ENCODE measurements around the gene PVALB.

The PVALB gene

GRCh38 chr22:36839356-36840073, 22.7 kb upstream of the PVALB start:
- no peaks in the 10 kb centered on the region for H4K20me1 ChIP-seq (ENCODE audit: low read depth, low read length)
- no peaks in the 10 kb centered on the region for H3K9me3 ChIP-seq (ENCODE audit: insufficient read depth, low read length)
- H3K36me3 ChIP-seq (ENCODE audit: low read length) = no peaks in the 10 kb centered on the region
- no peaks in the 10 kb centered on the region for H3K27me3 ChIP-seq (ENCODE audit: low read length)
- H3K4me3 ChIP-seq (ENCODE audit: insufficient read depth, low read length, poor library complexity, severe bottlenecking) = no peak overlapping the region
- H3K9me2 ChIP-seq (replicated peaks; ENCODE audit: insufficient read depth, low read length) = no peaks in the 10 kb centered on the region
- H3K27ac ChIP-seq (ENCODE audit: low read depth, low read length) = no peak overlapping the region
- H3F3A ChIP-seq (ENCODE audit: insufficient read depth) = no peaks in the 10 kb centered on the region
- H3K79me2 ChIP-seq (ENCODE audit: insufficient read depth, low read length) = no peaks in the 10 kb centered on the region
- H3K4me2 ChIP-seq (ENCODE audit: low read depth, low read length, poor library complexity, severe bottlenecking) = no peak overlapping the region
- no peak overlapping the region for H2AFZ ChIP-seq (ENCODE audit: low read depth, low read length, severe bottlenecking)
- TF ChIP-seq EZH2phosphoT487 (conservative IDR thresholded peaks at IDR 0.05; ENCODE audit: low read length) = no peak
- TF ChIP-seq CTCF (IDR thresholded peaks at IDR 0.05; ENCODE audit: insufficient read depth, low read length, poor library complexity, severe bottlenecking) = no peak
- H3K9ac ChIP-seq (ENCODE audit: low read length) = no peak overlapping the region

GRCh38 chr22:36838119-36839030, 21.5 kb upstream of the PVALB start:
- Histone ChIP-seq H3K4me3 (ENCODE audit: insufficient read depth, low read length, poor library complexity, severe bottlenecking) (no peak overlapping the region), H3K4me2 (ENCODE audit: low read depth, low read length, poor library complexity, severe bottlenecking) (no peak overlapping the region), H3K36me3 (ENCODE audit: low read length) (no peaks in the 10 kb centered on the region), H3K9me2 (replicated peaks; ENCODE audit: insufficient read depth, low read length) (no peaks in the 10 kb centered on the region), H3K27me3 (ENCODE audit: low read length) (no peaks in the 10 kb centered on the region), H3K9me3 (ENCODE audit: insufficient read depth, low read length) (no peaks in the 10 kb centered on the region), H3K27ac (ENCODE audit: low read depth, low read length) (no peak overlapping the region), H2AFZ (ENCODE audit: low read depth, low read length, severe bottlenecking) (no peak overlapping the region), H3K79me2 (ENCODE audit: insufficient read depth, low read length) (no peaks in the 10 kb centered on the region), H3F3A (ENCODE audit: insufficient read depth) (no peaks in the 10 kb centered on the region), H3K9ac (ENCODE audit: low read length) (no peak overlapping the region), H4K20me1 (ENCODE audit: low read depth, low read length) (no peaks in the 10 kb centered on the region)
- no peak for TF ChIP-seq EZH2phosphoT487 (conservative IDR thresholded peaks at IDR 0.05; ENCODE audit: low read length)

GRCh38 chr22:36835903-36836302, 19.1 kb upstream of the PVALB start:
- Histone ChIP-seq H3K27me3 (ENCODE audit: low read length) (no peaks in the 10 kb centered on the region), H3F3A (ENCODE audit: insufficient read depth) (no peaks in the 10 kb centered on the region)
- no peak for TF ChIP-seq EZH2phosphoT487 (conservative IDR thresholded peaks at IDR 0.05; ENCODE audit: low read length)

GRCh38 chr22:36833073-36833472, 16.2 kb upstream of the PVALB start:
- Histone ChIP-seq H3K9ac (ENCODE audit: low read length) (no peak overlapping the region), H4K20me1 (ENCODE audit: low read depth, low read length) (no peaks in the 10 kb centered on the region), H3K4me3 (ENCODE audit: insufficient read depth, low read length, poor library complexity, severe bottlenecking) (no peak overlapping the region), H3K79me2 (ENCODE audit: insufficient read depth, low read length) (no peaks in the 10 kb centered on the region), H2AFZ (ENCODE audit: low read depth, low read length, severe bottlenecking) (no peak overlapping the region), H3K9me3 (ENCODE audit: insufficient read depth, low read length) (no peaks in the 10 kb centered on the region), H3F3A (ENCODE audit: insufficient read depth) (no peaks in the 10 kb centered on the region), H3K36me3 (ENCODE audit: low read length) (no peaks in the 10 kb centered on the region), H3K27ac (ENCODE audit: low read depth, low read length) (no peak overlapping the region), H3K27me3 (ENCODE audit: low read length) (no peaks in the 10 kb centered on the region), H3K4me2 (ENCODE audit: low read depth, low read length, poor library complexity, severe bottlenecking) (no peak overlapping the region), H3K9me2 (replicated peaks; ENCODE audit: insufficient read depth, low read length) (no peaks in the 10 kb centered on the region)
- TF ChIP-seq CTCF (IDR thresholded peaks at IDR 0.05; ENCODE audit: insufficient read depth, low read length, poor library complexity, severe bottlenecking) = no peak
- TF ChIP-seq EZH2phosphoT487 (conservative IDR thresholded peaks at IDR 0.05; ENCODE audit: low read length) = no peak

More at GRCh38 chr22:36835903-36836302, 19.1 kb upstream of the PVALB start:
- no peak overlapping the region for H2AFZ ChIP-seq (ENCODE audit: low read depth, low read length, severe bottlenecking)
- no peaks in the 10 kb centered on the region for H3K79me2 ChIP-seq (ENCODE audit: insufficient read depth, low read length)
- H3K4me2 ChIP-seq (ENCODE audit: low read depth, low read length, poor library complexity, severe bottlenecking) = no peak overlapping the region
- no peaks in the 10 kb centered on the region for H4K20me1 ChIP-seq (ENCODE audit: low read depth, low read length)
- no peaks in the 10 kb centered on the region for H3K36me3 ChIP-seq (ENCODE audit: low read length)
- H3K9ac ChIP-seq (ENCODE audit: low read length) = no peak overlapping the region
- no peaks in the 10 kb centered on the region for H3K9me2 ChIP-seq (replicated peaks; ENCODE audit: insufficient read depth, low read length)
- no peaks in the 10 kb centered on the region for H3K9me3 ChIP-seq (ENCODE audit: insufficient read depth, low read length)
- no peak overlapping the region for H3K4me3 ChIP-seq (ENCODE audit: insufficient read depth, low read length, poor library complexity, severe bottlenecking)
- H3K27ac ChIP-seq (ENCODE audit: low read depth, low read length) = no peak overlapping the region
